Bronchial epithelial cell (primary cell): Measurements from ENCODE around the gene JKAMP. TPM values are rescaled to one million over a fixed set of nuclear protein-coding genes. Genes with fewer than 3 reads are reported as not detected.

Source experiments
- DNase-seq: peaks from one replicate; pipeline ENCODE4 v3.0.0-alpha.2; 2010; ENCODE audit warnings: low read depth
- FAIRE-seq: peaks from 2 replicates; lab custom pipeline; 2011; peaks lifted over from hg19 to GRCh38; lab: Jason Lieb, UNC
- H3K27me3 ChIP-seq: 2 replicates; pipeline ENCODE4 v1.5.1; 2011; ENCODE audit warnings: low read length; ENCODE audit not compliant: control insufficient read depth, insufficient read depth
- H3K36me3 ChIP-seq: 2 replicates; pipeline ENCODE4 v1.5.1; 2011; ENCODE audit warnings: low read length; ENCODE audit not compliant: control insufficient read depth, insufficient read depth
- H3K4me3 ChIP-seq: 2 replicates; pipeline ENCODE4 v1.5.1; 2011; ENCODE audit warnings: mild to moderate bottlenecking, low read depth, low read length, control low read depth
- total RNA-seq: library from RNA; depleted of rRNA; stranded (reverse); fragments of >200 nt; gene quantifications from 2 replicates; pipeline ENCODE4 v1.2.1, GENCODE V29; 2014
- TF ChIP-seq, protein P1 (sequence below): IDR thresholded peaks from 2 replicates; pipeline ENCODE4 v1.5.1; 2011; ENCODE audit warnings: mild to moderate bottlenecking, moderate library complexity, low read length, control low read depth, inconsistent platforms; ENCODE audit not compliant: insufficient read depth, severe bottlenecking

JKAMP gene
- total RNA-seq, 1 donor from 2014 or later, result 35.3 TPM

DNA sequence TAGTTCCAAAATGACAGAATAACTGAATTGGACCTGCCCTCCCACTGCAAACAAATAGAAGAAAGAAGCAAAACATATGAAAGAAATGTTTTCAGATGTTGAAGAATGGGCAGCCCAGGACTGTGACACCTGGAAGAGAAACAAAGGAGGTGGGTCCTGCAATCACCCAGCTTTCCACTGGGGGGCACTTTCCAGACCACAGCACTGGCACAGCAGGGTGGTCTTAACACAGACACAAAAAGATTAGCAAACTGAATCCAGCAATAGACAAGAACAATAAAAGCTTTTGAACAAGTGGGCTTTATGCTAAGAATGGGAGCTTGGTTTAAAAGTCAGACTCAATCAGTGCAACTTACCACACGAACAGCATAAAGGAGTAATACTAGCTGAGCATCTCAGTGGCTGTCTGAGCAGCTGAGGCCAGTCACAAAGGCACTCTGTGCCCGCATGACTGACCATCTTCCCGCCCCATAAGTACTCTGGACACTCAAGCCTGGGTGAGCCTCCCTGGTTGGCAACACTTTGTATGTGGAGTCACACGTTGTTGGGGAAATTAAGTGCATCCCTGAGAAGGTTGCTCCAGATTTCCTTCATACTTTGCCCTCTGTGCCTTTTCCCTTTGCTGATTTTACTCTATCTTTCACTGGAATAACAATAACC is 27.7 kb downstream of the JKAMP start:
- FAIRE-seq (no peak), DNase-seq (peak; percentile 5)
- TF ChIP-seq, protein P1, sequence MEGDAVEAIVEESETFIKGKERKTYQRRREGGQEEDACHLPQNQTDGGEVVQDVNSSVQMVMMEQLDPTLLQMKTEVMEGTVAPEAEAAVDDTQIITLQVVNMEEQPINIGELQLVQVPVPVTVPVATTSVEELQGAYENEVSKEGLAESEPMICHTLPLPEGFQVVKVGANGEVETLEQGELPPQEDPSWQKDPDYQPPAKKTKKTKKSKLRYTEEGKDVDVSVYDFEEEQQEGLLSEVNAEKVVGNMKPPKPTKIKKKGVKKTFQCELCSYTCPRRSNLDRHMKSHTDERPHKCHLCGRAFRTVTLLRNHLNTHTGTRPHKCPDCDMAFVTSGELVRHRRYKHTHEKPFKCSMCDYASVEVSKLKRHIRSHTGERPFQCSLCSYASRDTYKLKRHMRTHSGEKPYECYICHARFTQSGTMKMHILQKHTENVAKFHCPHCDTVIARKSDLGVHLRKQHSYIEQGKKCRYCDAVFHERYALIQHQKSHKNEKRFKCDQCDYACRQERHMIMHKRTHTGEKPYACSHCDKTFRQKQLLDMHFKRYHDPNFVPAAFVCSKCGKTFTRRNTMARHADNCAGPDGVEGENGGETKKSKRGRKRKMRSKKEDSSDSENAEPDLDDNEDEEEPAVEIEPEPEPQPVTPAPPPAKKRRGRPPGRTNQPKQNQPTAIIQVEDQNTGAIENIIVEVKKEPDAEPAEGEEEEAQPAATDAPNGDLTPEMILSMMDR, result peak; percentile 29
- Histone ChIP-seq H3K4me3 (no peak overlapping the region), H3K27me3 (no peaks in the 10 kb centered on the region), H3K36me3 (no peaks in the 10 kb centered on the region)

DNA sequence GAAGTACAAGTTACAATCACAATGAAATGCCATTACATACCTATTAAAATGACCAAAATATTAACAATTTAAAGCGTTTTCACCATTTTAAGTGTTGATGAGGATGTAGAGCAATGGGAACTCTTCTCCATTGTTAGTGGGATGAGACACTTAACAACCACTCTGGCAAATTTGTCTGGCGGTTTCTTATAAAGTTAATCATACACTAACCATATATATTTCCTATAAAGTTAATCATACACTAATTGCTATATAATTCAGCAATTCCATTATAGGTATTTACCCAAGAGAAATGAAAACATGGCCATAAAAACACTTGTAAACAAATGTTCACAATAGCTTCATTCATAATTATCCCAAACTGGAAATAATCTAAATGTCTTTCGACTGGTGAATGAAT is 35.9 kb downstream of the JKAMP start:
- no peaks in the 10 kb centered on the region for H3K36me3 ChIP-seq
- TF ChIP-seq, protein P1, result no peak
- FAIRE-seq (no peak), DNase-seq (no peak)
- no peaks in the 10 kb centered on the region for H3K27me3 ChIP-seq
- H3K4me3 ChIP-seq, result no peak overlapping the region

DNA sequence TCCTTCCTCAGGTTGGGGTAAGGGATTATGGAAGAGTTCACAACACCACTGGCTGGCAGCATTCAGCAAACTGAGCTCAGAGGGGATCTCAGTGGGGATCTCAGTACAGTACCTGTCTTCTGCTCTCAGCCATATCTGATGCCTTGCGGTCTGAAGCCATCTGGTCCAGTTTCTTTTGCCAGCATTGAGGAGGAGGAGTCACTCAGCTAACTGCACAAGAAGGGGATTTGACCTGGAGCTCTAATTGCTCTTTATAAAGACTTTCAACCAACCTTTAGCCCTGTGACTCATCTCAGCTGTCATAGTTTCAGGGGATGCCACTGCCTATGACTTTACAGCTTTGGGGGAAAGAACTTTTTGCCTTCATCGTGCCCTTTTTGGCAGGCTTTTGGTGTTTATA is 44.9 kb downstream of the JKAMP start:
- Histone ChIP-seq H3K4me3 (no peak overlapping the region), H3K36me3 (no peaks in the 10 kb centered on the region), H3K27me3 (no peaks in the 10 kb centered on the region)
- DNase-seq, result no peak
- FAIRE-seq, result peak; percentile 82
- TF ChIP-seq, protein P1, result no peak

DNA sequence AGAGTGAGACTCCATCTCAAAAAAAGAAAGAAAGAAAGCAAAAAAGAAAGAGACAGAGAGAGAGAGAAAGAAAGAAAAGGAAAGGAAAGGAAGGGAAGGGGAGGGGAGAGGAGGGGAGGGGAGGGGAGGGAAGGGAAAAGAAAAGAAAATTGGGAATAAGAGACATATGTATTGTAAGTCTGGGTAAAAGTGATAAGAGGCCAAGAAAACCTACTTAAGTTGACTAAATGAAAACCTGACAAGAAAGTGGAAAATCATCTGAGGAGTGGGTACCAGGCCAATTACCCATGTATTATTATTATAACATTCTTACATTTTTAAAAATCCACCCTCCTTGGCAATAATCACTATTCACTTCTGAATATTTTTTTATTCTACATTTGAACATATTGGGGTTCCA is 46.0 kb downstream of the JKAMP start:
- FAIRE-seq (no peak), DNase-seq (no peak)
- no peaks in the 10 kb centered on the region for H3K27me3 ChIP-seq
- no peak overlapping the region for H3K4me3 ChIP-seq
- TF ChIP-seq, protein P1, result no peak
- no peaks in the 10 kb centered on the region for H3K36me3 ChIP-seq

- DNase-seq (no peak), FAIRE-seq (no peak)
- no peaks in the 10 kb centered on the region for H3K36me3 ChIP-seq
- no peak overlapping the region for H3K4me3 ChIP-seq
- H3K27me3 ChIP-seq, result no peaks in the 10 kb centered on the region
- TF ChIP-seq, protein P1, result no peak
These were observed 48.1 kb downstream of the JKAMP start for GRCh38 chr14:59532419-59532818.
